Left hindlimb (tissue), 1 donor: ENCODE results near the gene C1QC.

ENCODE experiments used
- DNase-seq: peaks from one replicate; pipeline ENCODE4 v3.0.0-alpha.2; 2018

The C1QC gene

DNA sequence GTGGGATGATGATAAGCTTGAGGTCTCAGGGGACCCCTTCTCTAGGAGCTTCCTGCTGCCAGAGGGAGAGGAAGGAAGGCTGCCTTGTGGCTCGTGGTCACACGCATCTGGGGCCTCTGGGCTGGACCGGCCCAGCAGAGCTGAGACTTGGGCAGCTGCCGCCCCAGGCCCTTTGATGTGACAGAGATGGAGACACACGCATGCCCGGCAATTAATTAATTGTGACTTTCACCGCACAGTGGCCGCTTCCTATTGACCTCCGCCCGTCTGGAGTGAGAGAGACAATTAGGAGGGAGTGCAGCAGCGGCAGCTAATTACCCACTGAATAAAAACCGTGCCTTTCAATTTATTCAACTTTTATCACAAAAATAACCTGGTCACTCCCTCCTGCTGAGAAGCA lies 23.6 kb upstream of the C1QC start:
- no peak for DNase-seq

DNA sequence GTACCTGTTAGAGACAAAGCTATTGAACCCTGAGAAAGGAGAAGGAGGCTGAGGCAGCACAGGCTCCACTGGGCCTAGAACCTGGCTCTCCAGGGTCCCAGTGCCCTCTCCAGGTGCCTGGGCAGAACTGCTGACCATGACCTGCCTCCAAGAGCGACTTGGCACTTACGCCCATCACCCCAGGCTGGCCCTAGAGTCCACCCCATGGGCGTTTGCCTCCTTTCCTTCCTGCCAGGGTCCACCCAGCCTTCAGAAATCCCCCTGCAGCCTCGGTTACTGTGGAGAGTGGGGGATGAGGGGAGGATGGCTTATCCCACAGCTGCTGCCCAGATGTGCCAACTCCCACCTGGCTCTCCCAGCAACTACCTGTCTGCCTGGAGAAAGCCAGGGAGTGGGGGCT lies 21.7 kb upstream of the C1QC start:
- no peak for DNase-seq

DNA sequence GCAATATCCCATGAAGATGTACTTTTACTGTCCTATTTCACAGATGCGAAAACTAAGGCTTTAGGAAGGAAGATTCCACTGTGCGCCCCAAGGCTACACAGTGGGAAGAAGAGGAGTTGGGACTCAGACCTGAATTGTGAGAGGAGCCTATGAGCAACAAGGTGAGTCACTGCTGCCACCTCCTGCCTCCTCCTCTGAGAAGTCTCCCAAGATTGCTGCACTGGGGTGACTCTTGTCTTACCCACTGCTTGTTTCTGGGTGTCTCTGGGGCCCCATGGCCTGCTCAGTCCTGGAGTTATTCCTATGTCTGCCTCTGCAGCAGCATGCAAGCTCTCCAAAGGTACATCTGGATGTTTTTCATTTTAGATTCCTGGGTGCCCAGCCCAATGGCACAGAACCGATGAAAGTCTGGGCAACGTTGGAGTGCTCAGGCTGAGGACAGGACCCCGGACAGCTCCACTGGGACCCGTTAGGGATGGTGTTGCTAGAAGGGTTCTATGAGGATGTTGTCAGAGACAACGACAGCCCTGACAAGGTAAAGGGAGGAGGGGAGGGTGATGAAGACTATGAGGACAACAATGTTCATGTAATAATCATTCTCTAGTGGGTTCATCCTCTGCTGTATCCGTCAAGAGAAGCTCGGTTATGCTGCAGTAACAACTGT lies 18.0 kb upstream of the C1QC start:
- DNase-seq: no peak

DNA sequence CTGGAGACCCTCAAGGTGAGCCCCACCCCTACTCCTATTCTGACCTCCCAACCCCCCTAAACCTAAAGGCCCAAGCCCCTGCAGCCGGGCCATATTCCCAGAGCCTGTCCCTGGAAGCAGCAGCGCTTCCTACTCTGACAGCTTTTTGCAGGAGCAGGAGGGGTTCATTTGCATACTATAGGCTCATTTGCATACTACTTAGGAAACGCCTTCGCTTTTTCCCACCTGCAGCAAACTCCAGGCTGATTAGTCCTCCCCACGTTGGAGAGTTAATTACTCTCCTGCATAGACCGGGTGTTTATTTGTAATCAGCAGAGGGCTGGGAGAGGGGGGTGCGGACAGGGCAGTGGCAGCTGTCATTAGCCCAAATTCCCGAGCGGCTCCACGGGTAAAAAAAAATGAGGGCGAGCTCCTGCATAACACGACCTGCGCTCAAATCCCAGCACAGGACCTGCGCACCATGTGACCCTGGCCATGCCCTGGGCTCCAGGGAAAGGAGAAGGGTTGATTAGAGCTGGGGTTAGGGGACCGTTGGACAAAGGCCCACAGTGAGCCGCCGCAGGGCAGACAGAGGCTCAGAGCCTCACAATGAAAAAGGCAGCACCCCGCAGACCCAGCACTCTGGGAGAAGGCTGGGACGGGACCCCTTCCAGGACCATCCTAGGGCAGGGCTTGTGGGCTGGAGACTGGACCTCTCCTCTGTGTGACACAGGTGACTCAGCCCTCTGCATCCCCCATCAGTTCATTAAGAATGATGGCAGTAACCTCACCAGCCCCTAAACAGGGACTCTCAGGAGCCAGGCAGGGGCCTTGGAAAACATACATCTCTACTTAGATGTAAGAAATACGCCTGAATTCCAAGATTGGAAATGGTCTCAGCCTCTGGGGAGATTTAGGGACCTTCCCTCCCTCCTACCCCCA lies 16.9 kb upstream of the C1QC start:
- no peak for DNase-seq

DNA sequence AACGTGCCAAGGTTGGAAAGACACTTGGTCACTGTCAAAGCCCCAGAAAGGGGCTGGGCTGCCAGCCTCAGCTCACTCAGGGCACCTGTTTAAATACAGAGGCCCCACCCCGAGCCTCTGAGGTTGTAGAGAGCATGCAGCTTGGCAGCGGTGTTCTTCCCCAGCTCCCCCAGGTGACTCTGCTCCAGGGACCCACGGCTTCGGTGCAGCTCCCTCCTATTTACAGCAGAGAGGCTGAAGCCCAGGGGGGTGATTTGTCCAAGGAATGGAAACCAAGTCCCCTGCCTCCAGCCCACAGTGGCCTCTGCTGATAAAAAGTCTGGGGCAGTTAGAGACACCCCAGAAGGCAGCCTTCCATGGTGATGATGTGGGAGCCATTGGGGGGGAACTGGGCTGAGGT lies 16.1 kb upstream of the C1QC start:
- DNase-seq: no peak

DNA sequence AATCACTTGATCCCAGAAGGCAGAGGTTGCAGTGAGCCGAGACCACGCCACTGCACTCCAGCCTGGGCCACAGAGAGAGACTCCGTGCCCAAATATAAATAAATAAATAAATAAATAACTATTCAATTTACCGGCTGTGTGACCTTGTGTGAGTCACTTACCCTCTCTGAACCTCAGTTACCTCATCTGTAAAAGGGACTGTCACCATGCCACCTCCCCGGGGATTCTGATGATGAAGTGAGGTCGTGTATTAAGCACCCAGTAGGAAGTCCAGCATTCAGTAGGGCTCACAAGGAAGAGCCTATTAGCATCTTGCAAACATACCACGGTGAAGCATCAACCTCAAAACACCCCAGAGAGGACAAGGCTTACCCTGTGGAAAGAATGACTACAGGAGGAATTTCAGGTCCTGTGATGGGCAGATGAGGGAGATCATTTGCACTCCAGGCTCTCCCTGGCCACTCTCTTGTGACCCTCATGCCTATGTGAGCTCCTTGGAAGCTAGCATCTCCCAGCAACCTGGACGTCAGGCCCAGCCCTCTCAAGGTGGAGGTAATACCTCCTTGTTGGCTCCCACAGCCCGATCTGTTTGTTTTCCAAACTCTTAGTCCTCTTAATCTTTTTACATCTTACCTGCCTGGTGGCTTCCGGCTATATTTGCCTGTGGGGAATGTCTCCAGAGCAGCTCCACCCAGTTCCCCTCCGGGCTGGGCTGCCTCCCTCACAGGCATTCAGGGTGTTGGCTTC lies 14.6 kb upstream of the C1QC start:
- DNase-seq: no peak

DNA sequence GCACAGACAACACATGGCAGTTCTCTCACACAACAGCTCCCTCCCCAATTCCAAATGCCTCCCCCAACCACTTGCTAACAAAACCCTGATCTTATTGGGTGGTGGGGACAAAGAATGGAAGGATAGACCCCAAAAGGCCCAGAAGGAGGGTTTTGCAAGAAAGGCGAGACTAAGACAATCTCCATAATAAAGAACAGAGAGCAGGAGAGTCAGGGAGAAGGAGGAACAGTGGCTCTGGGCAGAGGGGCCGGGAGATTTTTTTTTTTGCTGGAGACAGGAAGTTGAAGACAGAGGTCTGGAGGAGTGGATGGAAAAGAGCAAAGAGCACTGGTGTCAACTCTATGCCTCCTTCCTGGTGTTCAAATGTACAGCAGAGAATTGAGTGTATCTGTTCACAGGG lies 13.5 kb upstream of the C1QC start:
- no peak for DNase-seq

DNA sequence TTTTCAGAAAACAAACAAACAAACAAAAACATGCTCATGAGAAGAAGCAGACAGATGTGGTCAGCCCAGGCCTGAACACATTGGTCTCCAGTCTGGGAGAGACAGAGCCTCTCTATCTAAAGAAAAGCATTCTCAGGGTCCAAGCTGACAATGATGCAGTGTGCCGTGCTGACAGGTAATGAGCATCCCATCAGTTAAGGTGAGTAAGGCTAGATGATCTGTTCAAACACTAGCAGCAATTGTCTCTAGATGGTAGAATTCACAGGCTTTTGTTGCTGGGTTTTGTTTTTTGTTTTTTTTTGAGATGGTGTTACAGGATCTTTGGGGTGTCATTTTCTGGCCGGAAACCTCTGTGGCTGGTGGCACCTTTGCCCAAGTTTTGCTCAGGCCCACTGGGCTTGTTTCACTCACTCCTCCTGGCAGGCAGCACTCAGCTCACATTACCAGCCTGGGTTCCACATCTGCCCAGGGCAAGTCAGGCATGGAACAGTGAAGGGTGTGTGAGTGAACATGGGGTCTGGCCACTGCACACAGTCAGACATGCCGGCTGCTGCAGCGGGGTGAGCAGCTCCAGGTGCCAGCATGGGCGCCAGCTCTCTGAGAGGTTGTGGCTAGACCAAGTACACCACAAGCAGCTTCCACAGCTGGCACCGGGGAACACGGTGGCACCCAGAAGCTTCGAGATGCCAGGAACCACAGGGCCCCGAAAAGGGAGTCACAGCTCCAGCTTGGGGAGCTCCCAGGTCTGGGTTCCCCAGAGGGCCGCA lies 9.6 kb upstream of the C1QC start:
- DNase-seq: no peak

DNA sequence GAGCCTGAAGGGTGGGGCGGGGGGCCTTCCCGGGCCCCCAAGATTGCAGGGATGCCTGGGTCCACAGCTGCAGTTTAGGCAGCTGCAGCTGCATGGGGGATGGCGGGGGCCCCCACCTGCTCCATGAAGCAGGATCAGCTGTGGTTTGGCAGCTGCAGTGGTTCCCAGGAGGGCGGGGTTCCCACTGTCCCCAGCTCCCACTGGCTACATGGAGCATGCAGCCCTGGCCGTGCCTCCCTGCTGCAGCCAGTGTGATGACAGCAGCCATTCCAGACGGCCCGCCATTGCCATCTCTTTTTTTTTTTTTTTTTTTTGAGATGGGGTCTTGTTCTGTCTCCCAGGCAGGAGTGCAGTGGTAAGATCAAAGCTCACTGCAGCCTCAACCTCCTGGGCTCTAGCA lies 8.0 kb upstream of the C1QC start:
- no peak for DNase-seq

DNA sequence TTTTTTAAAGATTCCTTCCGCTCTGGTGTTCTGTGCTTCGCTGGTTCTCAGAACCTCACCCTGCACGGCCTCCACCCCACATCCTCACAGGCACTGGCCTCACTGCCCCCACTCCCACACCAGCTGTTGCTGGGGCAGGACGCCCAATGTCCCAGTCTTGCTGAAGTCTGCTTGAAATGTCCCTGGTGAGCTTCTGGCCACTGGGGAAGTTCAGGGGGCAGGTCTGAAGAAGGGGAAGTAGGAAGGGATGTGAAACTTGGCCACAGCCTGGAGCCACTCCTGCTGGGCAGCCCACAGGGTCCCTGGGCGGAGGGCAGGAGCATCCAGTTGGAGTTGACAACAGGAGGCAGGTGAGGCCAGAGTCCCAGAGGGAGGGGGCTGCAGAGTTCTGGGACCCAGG lies 7.1 kb upstream of the C1QC start, which contains the start of gene C1QA:
C1QA (plus strand) TSS at position 276 of the 400 bp plus-strand sequence. CDS start 989 bp downstream, outside the sequence.
- no peak for DNase-seq

DNA sequence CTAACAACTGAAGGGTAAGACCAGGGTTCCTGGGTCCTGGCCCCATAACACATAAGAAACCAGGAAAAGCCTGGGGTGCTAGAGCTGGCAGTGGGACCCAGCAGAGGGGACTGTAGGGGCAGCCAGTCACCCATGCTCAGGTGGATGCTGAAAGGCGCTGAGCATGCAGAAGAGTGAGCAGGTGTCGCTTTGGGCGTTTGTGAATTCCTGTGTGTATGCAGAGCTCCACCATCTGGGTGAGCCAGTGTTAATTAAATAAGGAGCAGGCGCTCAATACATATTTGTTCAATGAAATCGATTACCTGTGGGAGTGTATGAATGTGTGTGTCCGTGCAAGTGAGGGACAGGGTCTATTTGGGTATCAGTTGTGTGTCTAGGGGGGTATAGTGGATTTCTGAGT lies 6.5 kb upstream of the C1QC start:
- DNase-seq: no peak

DNA sequence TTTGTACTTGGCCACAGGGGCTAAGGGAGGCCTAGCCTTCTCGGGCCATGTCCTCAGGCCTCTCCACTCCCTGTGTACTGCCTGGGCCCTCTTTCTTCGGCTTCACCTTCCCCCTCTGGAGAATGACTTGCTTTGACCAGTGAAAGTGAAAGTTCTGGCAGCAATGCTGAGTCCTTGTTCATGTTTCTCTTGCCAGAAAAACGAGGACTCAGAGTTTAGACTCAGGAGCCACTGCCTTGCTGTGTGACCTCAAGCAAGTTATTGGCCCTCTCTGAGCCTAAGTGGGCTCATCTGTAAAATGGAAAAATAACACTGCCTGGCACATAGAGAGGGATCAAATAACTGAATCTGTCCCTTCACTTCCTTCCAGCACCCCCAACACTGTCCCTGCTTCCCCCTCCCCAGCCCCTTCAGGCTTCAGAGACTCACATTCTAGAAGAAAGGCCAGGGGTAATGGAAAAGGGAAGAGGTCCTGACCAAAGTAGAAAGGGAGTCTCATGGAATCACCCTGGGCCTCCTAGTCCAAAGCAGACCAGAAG lies 5.5 kb upstream of the C1QC start:
- no peak for DNase-seq

DNA sequence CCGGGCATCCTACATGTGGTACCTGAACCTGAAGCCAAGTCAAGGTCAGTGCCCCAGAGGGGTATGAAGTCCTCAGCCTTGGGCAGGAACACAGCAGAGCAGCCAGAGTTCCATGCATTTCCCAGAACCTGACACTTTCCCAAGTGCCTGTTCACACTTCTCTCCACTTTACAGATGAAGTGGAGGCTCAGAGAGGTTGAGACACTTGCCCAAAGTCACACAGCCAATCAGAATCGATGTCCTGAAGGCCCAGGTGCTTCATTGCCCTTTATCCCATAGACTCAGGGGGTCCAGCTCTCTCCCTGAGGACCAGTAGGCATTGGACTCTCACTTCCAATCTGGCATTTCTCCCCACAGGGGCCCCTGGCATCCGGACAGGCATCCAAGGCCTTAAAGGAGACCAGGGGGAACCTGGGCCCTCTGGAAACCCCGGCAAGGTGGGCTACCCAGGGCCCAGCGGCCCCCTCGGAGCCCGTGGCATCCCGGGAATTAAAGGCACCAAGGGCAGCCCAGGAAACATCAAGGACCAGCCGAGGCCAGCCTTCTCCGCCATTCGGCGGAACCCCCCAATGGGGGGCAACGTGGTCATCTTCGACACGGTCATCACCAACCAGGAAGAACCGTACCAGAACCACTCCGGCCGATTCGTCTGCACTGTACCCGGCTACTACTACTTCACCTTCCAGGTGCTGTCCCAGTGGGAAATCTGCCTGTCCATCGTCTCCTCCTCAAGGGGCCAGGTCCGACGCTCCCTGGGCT lies 4.8 kb upstream of the C1QC start:
- DNase-seq: no peak

DNA sequence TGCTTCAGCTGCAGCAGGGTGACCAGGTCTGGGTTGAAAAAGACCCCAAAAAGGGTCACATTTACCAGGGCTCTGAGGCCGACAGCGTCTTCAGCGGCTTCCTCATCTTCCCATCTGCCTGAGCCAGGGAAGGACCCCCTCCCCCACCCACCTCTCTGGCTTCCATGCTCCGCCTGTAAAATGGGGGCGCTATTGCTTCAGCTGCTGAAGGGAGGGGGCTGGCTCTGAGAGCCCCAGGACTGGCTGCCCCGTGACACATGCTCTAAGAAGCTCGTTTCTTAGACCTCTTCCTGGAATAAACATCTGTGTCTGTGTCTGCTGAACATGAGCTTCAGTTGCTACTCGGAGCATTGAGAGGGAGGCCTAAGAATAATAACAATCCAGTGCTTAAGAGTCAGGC lies 4.1 kb upstream of the C1QC start:
- no peak for DNase-seq

DNA sequence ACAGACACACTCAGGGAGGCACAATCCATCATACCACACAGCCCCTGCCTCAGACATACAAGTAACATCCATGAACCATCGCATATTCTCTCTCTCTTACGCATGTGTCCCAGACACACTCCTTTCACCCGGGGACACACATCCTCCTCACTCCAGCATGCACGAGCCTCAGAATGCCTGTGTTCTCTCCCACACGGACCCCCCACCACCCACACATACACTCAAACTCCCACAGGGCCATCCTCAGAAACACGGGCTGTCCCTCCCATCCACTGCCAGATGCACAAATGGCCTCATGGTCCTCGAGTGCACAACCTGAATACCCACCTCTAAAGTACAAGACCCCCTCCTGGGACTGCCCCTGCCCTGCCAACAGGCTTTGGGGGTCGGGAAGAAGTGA lies 2.2 kb upstream of the C1QC start:
- DNase-seq: no peak

DNA sequence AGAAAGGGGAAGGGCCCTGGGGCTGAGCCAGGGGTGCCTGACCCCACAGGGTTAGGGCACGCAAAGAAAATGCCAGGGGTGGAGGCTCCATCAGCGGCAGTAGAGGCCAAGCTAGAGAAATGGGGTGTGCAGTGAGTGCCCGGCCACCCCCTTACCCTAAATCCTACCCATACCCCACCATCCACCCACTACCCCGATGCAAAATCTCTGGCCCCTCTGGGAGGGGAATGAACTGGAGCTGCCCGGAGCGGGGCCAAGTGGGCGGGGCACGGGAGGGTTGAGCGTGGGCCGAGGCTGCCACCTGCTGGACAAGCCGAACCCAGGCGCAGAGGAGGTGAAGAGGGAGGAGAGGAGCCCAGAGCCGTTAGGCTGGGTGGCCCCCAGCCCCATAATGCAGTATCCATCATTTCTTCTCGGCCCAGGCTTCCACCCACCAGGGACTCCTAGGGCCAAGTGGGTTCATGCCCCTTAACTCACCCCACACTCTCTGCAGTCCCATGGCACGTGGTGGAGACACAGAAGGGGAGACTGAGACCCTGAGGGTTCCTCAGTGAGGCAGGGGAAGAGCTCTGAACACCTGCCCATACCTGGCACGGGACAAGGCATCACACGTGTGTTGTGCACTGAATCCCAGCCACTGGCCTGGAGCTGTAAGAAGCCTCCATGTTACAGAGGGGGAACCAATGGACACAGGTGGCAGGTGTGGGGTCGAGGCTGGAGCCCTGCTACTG lies 1.4 kb upstream of the C1QC start:
- DNase-seq: peak; percentile 82

DNA sequence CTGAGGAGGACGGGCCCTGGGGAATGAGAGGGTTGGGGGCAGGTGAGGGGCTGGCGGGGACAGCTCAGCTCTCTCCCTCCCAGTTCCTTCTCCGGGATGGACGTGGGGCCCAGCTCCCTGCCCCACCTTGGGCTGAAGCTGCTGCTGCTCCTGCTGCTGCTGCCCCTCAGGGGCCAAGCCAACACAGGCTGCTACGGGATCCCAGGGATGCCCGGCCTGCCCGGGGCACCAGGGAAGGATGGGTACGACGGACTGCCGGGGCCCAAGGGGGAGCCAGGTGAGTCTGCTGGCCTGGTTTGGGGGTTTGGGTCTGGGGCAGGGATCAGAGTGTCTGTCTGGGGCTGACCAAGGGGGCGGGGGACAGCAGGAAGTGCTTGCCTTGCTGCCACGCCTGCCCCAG lies 495 bp downstream of the C1QC start:
- no peak for DNase-seq

DNA sequence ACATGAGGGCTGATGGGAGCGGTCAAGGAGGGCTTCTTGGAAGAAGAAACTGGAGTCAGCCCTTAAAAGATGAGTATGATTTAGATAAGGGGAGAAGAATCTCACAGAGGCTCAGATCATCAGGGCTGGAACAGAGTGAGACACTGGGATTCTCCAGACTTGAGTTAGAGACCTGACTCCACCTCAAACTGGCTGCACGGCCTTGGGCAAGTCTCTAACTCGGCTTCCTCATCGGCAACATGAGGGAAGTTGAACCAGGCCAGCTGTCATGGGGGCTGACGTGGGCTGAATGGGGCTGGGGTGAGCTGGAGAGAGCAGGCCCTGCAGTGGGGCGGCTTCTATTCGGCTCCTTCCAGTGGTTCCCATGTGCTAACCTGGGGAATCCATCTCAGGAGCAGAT lies 2.5 kb downstream of the C1QC start:
- no peak for DNase-seq

DNA sequence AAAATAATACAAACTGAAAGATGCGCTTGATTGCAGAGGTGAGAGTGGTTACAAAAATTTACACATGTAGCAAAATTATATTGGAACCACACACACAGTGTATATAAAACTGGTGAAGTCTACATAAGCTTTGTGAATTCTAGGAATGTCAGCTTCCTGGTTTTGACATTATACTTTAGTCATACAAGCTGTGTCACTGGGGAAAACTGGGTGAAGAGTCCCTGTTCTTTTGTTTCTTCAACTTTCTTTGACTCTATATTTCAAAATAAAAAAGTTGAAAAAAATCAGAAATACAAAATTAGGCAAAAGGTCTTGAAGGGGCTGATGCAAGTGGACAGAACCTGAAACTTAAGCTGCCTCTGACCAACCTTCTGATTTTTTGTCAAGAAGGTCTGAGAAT lies 3.0 kb downstream of the C1QC start:
- no peak for DNase-seq

DNA sequence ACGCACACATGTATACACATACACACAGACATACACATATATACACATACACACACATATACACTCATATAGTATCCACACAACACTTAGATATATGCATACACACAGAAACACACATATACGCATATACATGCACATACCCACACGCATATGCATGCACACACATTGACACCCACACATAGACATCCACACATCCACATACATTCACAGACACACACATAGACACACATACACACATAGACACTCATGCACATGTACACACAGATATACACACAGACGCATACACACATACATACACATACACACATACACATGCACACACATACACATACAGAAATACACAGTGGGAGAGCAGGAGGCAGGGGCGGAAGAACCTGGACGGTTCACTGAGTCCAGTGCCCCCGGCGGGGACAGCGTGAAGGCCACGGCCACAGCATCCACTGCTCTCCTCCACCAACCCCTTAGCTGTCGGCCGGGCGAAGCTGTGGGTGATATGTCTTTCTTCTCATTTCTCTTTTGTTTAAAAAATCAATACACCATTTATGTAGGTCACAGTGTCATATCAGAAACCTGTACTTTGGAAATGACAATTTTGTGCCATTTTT lies 6.8 kb downstream of the C1QC start:
- no peak for DNase-seq
